Measurements from ENCODE around the gene FHIT.

FHIT gene

DNA sequence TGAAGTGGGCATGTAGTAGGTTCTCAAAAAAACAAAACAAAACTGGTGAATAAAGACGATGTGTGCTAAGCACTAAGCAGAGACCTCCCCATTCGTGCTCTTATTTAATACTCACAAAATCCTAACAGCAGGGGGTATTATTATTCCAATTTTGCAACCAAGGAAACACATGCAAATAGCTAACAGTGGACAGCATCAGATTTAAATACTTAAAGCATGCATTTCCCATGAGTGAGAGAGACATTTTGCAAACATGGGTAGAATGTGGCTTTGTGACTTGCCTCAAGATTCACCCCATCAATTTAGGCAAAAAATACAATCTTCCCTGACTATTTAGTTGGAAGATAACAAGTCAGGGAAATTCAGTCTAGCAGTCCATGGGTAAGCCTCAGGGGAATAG is 1255.2 kb downstream of the FHIT start:
- DNase-seq (ENCODE audit: low read depth): no peak

DNA sequence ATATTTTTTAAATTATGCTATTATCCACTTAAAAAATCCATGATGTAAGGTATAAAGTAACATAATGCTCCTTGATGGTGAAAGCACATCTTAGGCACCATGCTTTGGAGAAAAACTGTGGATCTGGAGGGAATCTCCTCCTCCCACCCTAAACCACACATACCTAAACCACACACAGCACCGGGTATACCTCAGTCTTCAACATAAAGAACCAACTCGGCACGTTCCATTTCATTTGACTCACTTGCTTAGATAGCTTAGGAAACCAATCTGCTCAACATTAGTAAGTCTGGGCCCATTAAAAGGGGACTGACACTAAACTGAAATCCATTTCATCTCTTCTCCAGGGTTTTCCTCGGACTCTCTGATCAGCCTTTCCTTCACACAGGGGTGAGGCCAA is 1255.7 kb downstream of the FHIT start:
- DNase-seq (ENCODE audit: low read depth): no peak

DNA sequence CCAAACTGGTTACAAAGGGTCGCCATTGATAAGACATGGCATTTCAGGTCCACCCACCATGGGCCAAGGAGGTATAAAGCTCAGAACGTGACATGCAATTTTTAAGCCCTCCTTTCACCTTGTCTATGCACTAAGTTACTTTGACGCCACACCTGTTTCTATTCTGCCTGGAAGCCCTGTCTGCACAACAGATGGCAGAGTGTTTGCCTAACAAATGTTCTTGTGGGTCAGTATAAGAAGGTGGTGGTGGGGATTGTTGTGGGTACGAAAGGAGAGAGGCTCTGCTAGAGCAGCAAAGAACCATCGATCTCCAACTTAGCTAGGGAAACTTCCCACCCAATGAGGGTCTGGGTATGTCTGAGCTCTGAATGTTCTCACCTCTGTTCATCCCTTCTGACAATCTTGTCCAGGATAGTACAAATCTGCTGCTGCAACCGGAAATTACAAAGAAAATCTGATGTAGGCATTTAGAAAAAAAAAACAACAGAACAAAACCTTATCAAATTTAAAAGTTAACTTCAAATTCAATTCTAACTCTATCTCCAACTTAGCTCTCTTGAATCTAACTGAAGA is 1256.4 kb downstream of the FHIT start:
- no peak for DNase-seq (ENCODE audit: low read depth)

DNA sequence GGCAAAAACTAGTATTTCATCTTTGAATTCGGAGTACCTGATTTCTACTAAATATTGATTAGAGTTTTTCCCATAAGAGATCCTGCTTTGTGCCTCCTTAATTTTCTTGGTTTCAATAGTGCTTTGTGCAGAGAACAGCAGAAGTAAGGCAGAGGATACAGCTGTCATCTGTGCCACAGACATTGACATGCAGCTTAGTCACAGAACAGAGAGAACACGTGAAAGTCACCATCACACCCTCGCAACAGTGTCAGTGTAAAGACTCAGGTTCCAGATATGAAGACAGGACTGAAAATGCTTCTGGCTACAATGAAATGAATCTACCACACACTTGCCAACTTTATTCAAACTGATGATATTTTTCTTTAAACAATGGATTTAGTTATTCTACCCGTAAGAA is 1258.7 kb downstream of the FHIT start:
- DNase-seq (ENCODE audit: low read depth): no peak

DNA sequence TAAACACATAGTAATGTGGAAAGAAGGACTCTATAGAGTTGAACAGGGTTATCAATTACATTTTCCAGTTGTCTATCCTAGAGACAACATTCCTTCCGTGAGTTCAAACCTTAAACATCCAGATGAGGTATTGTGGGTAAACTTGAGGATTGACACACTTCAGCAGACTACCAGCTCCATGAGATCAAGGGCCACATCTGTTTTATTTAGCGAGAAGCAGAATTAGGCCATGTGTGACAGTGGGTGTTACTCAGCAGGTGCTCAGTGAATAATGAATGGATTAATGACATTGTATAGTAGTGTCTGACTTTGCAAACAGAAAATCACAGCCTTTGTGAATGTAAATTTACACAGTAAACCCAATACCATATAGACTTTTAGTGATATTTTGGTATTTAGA is 1260.3 kb downstream of the FHIT start:
- no peak for DNase-seq (ENCODE audit: low read depth)

DNA sequence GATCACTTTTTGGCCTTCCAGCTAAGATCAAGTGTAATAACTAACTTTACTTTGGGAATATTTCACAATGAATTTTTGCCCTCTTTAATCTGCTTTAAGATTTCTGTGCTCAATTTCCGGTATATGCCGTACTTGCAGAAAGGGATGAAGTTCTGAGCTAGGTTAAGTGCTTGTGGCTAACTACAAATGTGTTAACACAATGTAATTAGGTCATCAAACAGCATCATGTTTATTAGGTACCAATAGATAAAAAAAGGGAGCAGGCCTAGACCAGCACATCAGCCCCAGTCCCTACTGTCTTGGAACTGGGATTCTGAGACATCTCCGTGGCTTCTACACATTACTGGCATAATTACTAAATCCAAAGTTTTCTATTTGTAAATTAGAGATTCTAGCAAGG is 1268.7 kb downstream of the FHIT start:
- no peak for DNase-seq (ENCODE audit: low read depth)

DNA sequence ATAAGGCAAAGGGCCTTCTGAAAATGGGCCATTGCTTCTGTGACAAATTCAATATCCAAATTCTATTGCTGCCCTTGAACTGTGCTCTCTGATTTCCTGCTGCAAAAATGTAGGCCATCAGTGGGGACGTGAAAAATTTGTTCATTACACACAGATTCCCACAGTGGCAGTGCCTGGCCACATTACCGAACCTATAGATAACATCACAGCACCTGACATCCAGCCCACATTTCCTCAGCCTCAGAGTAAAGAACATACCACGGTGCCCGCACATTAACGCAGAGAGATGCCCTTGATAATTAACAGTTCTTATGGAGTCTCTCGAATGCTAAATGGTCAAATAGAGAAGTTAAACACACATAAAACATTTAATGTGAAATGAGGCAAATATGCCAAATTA is 1269.9 kb downstream of the FHIT start:
- no peak for DNase-seq (ENCODE audit: low read depth)

DNA sequence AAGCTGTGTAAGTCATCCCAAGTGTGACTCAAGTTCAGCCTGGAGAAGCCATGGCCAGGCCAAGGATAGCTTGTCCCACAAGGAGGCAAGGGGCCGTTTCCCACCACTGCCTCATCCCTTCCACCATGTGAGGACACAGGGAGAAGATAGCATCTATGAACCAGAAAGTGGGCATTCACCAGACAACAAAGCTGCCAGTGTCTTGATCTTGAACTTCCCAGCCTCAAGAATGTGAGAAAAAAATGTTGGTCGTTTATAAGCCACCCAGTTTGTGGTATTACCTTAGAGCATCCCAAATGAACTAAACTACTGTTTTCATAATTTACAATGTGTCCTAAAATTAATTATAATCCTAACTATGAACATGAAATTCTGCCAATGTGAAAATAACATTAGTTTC is 1270.7 kb downstream of the FHIT start:
- DNase-seq (ENCODE audit: low read depth): no peak

DNA sequence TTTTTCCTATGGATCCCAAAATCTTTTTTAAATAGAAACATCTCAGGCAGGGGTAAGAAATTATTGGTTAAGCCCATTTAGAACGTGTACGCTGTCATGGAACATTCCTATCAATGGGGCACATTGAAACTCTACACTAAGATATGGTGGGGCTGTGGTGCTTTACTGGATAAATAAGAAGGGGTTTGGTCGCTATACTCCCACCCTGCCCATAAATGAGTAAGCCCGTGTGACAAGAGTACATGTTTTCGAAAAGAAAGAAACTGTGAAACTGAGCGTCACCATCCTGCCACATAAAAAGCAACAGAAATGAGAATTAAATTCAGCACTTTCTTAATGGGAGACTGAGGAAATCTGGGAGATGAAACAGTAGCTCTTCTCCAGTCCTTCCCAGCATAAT is 1271.7 kb downstream of the FHIT start:
- DNase-seq (ENCODE audit: low read depth): no peak

DNA sequence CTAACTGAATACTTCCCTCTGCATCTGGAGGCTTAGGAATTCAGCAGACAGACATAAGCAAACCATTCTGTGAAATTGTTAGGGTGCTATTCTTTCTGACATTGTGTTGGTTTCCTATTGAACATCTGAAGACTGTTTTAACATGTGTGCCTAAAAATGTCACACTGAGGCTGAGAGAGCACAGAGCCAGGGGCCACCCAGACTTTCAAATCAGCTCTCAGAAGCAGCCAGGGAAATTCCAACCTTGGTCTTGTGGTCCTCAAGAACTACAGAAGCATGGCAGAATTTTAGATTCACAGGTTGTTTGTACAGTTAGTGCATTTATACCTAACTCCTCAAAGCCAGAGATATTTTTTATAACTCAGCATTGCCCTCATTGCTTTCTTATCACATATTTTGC is 1272.3 kb downstream of the FHIT start:
- DNase-seq (ENCODE audit: low read depth): no peak

DNA sequence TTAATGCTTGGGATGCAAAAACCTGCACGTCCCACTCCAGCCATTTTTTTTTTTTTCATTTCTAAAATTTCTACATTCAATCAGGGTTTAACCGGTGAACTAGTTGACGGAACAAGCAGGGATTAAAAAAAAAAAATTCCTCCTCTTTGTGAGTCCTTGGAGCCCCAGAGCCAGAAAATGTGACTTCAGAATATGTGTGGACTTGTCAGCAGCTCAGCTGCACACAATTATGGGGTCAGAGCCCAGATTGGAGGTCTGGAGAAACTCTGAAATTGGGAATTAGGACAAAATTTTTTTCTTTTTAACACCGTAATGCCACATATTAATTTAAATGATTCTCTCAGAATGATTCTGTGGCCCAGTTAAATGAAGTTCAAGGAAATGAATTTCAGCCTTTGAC is 1280.5 kb downstream of the FHIT start:
- DNase-seq (ENCODE audit: low read depth): no peak

DNA sequence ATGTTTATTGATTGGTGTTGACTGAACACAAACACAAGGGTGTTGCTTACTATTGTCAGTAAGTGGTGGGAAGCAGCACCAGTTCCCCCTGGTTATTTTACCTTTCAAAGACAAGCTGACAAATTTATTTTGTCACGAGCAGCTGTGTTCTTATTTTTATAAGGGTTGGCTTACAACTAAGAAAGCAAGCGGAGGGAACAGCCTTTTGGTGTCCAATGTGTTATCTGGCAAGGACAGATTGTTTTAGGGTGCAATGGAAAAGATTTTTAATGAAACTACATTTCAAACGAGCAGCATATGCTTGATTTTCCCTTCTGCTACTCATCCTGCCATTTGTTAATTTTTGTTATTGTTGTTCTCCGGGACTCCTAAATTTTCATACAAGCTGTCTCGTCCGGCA is 1280.9 kb downstream of the FHIT start:
- no peak for DNase-seq (ENCODE audit: low read depth)

DNA sequence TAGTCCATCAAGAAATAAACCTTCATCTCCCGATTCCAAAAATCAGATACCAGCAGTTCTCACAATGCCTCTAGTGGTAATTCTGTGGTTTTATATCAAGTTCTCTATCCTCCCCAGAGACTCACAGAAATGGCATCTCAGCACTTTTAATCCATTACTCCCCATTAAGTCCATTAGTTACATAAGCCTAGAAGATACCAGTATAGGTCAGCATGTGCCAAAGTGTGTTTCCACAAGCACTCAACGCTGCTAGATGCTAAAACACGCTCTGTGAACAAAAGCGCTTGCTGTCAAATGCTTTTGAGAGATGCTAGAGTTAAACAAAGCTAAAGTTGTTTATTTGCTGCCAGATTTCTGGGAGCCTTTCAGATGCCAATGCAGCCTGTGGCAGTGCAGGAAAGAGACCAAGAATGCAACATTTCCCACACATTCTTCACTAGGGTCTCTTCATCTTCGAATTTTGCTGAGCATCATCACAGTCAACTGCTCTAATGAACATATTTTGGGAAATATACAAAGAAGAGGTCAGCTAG is 1282.7 kb downstream of the FHIT start:
- DNase-seq (ENCODE audit: low read depth): no peak

DNA sequence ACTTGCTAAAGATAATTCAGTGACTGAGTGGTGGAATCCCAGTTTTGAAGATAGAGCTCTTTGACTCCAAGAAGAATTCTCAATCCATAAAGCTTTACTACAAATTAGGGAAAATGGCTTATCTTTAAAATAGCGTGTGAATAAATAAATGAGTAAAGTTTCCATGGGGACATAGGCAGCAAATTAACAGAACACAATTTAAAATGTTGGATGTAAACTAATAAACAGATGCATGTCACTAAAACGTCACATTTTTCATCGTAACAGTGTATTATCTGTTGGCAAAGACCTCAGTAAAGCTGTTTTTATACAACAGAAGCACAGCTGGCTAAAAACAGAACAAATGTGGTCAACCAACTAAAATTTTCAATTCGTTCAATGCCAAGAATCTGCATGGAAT is 1287.6 kb downstream of the FHIT start:
- no peak for DNase-seq (ENCODE audit: low read depth)

DNA sequence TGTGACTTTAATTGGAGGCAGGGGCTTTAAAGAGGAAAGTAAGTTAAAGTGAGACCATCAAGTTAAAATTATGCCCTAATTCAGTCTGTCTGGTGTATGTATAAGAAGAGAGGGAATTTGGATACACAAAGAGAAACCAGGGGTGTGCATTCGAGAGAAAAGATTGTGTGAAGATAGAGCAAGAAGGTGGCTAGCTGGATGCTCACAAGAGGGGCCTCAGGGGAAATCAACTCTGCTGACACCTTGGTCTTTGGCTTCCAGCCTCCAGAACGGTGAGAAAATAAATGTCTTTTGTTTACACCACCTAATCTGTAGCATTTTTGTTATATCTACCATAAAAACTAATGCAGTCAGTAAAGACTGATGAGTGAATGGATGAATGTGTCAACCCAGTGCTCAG is 1294.1 kb downstream of the FHIT start:
- DNase-seq (ENCODE audit: low read depth): no peak

DNA sequence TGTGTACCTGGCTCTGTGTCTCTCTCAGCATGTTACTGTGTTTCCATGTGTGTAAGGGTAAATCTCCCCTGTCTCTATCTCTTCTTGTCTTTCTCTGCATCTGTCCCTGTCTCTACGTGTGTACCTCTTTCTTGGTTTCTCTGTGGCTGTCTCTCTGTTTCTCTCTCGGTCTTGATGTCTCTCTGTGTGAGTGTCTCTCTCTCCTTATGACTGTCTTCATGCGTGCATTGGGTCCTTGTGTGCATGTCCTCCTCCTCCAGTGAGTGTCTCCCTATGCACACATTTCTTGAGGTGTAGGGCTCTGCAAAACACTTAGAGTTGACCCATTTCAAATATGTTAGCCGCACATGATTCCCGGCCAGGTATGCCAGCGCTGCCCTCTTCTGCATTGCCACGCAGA is 1298.1 kb downstream of the FHIT start:
- no peak for DNase-seq (ENCODE audit: low read depth)

DNA sequence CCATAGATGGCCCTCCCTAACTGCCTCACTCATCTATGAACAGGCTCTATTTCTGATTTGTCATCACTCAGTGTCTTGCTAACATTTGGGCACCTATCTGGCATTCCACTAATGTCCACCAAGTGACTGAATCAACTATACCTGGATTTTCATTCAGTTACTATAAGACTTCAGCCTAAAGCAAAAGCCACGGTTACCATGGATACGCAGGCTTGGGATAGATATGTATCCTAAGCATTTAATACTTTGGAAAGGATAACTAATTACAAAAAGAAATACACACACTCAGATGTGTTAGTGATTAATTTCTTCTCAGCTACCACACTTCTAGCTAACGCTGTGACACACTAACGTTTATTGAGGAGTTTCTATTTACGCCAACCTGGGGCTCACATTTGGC is 1301.9 kb downstream of the FHIT start:
- no peak for DNase-seq (ENCODE audit: low read depth)

DNA sequence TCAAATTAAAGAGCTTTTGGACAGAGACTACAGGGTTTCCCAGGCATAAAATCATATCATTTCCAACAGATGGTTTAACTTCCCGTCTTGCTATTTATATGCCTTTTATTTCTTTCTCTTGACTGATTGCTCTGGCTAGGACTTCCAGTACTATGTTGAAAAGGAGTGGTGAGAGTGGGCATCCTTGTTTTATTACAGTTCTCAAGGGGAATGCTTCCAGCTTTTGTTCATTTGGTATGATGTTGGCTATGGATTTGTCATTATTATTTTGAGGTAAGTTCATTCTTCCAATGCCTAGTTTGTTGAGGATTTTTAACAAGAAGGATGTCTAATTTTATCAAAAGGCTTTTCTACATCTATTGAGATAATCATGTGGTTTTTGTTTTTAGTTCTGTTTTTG is 1304.9 kb downstream of the FHIT start:
- no peak for DNase-seq (ENCODE audit: low read depth)

DNA sequence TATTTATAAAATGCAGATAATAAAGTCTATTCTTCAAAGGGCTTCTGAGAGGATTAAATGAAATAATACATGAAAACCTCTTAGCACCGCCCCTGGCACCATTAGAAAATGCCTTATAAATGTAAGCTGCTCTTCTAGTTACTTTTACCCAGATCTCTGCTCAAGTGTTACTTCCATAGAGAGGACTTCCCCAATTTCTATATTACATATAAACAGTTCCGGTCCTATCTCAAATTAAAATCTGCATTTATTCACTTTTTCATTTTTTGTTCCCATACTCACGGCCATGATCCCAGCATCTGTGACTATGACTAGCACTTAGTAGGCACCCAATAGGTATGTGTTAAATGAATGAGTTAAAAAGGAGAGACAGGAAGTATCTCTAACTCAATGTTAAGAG is 1310.5 kb downstream of the FHIT start:
- no peak for DNase-seq (ENCODE audit: low read depth)

DNA sequence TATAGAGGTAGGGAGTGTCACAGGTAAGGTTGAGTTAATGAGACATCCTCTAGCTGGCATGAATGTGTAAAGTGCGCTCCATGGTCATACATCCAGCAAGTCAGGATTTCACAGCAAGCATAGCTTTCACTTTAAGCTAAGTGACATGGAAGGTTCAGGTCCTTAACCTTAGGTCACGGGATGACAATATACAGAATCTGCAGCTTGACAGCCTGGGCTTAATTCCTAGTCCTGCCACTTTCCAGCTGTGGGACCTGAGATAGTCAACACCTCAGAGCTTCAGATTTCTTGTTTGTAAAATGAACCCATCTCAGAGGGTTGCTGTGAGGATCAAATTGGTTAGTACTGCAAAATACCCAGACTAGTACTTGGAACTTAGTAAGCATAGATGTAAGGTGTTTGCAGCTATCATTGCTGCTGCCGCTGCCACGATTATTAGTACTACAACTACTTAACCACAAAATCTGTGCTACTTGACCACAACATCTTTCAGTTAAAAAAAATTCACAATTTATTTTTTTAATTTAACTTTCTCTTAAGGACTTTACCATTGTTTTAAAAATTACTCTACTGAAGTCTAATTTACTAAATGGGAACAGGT is 1311.3 kb downstream of the FHIT start:
- DNase-seq (ENCODE audit: low read depth): no peak

DNA sequence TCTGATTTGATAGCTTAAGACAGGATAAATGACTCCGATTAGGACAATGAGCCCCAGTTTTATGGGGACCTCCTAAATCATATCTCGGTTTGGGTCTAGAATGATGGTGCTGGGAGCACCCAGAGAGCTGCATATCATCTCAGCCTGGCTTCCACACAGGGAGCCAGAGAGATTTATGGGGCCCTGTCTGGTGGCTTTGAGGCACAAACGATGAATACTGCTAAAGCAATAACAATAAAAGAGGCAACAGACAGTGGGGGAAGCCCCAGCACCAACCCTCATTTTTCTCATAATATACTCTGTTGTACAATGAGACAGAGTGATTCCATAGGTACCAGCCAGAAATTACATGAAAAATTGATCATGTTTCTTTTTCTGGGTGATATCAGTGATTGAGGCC is 1312.4 kb downstream of the FHIT start:
- DNase-seq (ENCODE audit: low read depth): no peak

DNA sequence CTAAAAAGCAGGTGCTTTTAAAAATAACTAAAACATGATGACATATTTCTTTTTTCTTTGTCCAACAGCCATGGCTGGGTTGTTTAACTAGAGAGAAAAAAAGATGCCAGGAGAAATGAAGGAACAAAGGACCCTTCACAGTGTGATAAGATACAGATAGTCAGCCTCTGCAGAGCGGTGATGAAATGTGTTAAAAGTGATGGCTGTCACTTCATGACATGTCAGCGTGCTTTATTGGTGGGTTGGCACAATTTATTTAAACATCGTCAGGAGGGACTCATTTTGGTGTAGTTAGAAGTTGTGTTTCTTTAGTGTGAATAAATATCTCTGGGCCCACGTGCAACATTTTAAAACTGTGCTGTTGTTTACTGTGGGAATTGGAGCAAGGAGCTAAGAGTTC is 1314.1 kb downstream of the FHIT start:
- no peak for DNase-seq (ENCODE audit: low read depth)

DNA sequence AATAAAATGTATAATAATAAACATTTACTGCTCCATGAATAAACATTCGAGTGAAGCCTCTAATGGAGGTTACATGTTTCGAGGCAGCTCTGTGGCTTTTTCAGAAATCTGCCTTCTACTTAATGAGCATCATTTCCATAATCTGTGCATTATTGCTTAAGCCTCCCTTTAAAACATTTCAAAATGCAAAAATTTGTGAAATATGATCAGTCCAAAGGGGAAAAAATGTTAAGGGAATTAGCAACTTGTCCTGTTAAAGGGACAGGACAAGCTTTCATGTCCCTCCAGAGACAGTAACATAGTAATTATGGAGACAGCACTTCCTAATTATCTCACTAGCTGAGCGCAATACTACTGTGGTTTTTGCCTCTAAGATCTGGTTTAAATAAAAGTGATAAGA is 1314.8 kb downstream of the FHIT start:
- no peak for DNase-seq (ENCODE audit: low read depth)

DNA sequence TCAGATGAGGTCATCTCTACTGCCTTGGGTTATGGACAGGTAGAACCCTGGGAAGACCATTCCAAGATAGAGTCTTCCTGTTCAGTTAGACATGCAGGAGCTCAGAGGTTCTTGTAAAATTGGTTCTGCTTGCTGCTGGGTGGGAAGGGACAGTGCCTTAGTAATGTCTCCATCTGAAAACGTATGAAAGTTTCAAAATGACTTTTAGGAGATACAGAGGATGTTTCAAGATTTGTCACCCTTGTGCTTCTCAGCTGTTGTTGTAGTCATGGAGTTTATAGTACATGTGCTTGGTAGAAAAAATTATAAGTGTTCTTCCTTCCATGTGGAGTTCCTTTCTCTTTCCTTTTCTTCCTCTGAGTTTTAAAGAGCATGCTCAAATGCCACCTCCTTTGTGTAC is 1316.2 kb downstream of the FHIT start:
- DNase-seq (ENCODE audit: low read depth): no peak
